Limb (tissue), 2 donors: Measurements from ENCODE around the gene AKNAD1.
"Not testable (repeated sequence)": the region's sequence is repeated elsewhere in the genome, so short reads cannot be mapped to it uniquely, and the experiment has no call there.

Source experiments
- DNase-seq, 2 donors: peaks; one replicate each; pipeline ENCODE4 v3.0.0-alpha.2; 2016; ENCODE audit errors: extremely low spot score in 2 of 2

Gene AKNAD1

GRCh38 chr1:108785880-108786279 lies 71.0 kb downstream of the AKNAD1 start:
- DNase-seq = no peak

DNA sequence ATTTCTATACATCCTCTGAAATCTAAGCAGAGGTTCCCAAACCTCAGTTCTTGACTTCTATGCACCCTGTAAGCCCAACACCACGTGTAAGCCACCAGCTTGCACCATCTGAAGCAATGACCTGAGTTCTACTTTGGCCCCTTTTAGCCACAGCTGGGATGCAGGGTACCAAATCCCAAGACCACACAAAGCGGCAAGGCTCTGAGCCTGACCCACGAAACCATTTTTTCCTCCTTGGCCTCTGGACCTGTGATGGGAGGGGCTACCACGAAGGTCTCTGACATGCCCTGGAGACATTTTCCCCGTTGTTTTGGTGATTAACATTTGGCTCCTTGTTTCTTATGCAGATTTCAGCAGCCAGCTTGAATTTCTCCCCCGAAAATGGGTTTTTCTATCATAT lies 71.6 kb downstream of the AKNAD1 start:
- no peak for DNase-seq

DNA sequence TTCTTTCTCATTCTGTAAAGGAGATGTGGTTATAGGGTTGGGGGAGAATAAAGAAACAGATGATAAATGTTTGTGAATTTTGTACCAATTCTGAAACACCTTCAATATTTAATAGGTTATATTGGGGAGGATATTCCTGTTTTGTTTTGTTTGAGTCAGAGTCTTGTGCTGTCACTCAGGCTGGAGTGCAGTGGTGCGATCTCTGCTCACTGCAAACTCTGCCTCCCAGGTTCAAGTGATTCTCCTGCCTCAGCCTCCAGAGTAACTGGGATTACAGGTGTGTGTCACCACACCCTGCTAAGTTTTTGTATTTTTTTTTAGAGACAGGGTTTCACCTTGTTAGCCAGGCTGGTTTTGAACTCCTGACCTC lies 75.3 kb downstream of the AKNAD1 start:
- not testable (repeated sequence) for DNase-seq

DNA sequence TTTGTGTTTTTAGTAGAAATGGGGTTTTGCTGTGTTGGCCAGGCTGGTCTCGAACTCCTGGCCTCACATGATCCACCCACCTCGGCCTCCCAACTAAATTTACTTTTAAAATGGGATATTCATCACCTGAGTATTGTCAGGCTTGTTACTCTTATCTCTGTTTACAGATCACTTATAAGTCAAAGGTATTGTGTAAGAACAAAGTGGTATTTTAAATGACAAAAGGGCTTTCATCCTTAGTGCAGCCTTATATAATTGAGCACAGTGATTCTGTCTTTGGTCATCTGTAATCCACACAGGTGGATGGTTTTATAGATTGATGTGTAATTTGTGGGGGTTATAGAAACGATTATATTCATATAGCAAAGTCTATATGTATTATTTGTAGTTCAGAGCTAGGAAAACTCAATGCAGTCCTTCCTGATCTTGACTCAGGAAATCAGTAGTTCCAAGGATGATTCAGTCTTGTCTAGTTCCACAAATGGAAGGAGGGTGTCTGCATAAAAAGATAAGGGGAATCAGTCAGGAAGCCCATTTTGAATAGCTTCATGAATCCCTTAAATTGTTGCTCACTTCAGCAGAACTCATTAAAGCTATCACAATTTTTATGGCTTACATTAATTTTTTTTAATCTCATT lies 75.8 kb downstream of the AKNAD1 start:
- no peak for DNase-seq

- DNase-seq = no peak
These were observed 77.4 kb downstream of the AKNAD1 start for GRCh38 chr1:108779455-108779854.

DNA sequence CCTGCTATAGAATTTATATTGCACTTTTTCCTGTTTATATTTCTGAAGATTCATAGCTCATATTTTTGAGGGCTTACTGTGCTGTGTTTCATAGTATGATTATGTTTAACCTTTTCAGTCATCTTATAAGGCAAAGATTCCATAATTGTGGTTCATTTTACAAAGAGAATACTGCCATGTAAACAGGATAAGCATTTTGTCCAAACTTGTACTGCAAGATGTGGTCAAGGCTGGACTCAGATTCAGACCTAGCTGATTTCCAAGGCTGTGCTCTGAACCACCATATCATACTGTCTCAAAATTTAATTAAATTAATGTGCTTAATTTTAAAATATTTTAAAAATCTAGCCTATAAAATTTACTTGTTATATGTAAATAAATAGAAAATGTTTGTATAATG lies 79.1 kb downstream of the AKNAD1 start:
- no peak for DNase-seq

DNA sequence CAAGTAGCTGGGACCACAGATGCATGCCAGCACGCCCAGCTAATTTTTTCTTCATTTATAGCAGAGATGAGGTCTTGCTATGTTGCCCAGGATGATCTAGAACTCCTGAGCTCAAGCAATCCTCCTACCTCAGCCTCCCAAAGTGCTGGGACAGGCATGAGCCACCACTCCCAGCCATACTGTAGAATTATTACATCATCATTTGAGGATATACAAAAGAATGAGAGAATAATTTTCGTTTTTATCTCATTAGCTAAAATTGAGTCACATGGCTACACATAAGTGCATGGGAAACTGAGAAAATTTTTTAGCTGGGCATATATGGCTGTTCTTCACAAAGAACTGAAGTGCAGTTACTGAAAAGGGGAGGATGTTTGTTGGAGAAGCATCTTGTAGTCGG lies 89.2 kb downstream of the AKNAD1 start:
- no peak for DNase-seq

DNA sequence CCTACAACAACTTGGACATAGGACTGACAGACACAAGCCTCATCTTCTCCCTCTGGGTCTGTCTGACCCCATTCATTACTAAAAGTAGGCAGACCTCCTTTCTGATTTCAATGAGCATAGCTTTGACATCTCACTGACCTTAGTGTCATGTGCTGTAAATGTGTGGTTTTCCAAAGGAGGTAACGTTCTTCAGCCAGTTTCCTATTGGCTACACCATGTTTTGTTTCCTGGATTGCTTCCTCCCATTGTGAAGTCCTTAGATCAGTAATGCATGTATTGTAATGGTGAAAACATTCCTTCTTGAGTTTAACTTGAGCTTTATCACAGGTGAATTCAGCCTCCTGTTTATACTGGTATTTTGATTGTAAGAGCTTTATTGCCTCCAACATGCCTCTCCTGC lies 89.8 kb downstream of the AKNAD1 start:
- DNase-seq = no peak
